ENCODE measurements around the gene KIF24. TPM values are rescaled to one million over a fixed set of nuclear protein-coding genes. Genes with fewer than 3 reads are reported as not detected.

The KIF24 gene
- total RNA-seq, 2 experiments from 2014 or later: 13.9 to 19.4 TPM

GRCh38 chr9:34349324-34349723 is 20.3 kb upstream of the KIF24 start:
- H3K4me3 ChIP-seq (ENCODE audit: low read depth, low read length, poor library complexity, severe bottlenecking): no peak overlapping the region
- no peak for DNase-seq (ENCODE audit: low spot score)
- H3K4me1 ChIP-seq (ENCODE audit: insufficient read depth, low read length, poor library complexity, severe bottlenecking): no peaks in the 10 kb centered on the region
- no peaks in the 10 kb centered on the region for H3K9me2 ChIP-seq (ENCODE audit: insufficient read depth, low read length)
- no TSS peak for BruUV-seq (replicated peaks)
- H3K36me3 ChIP-seq (ENCODE audit: insufficient read depth, low read length): no peaks in the 10 kb centered on the region
- H2AFZ ChIP-seq (ENCODE audit: low read length): no peak overlapping the region
- H3K79me2 ChIP-seq (ENCODE audit: insufficient read depth, low read depth, low read length): no peaks in the 10 kb centered on the region
- H3K9me3 ChIP-seq (ENCODE audit: low read length): no peaks in the 10 kb centered on the region
- ChIA-PET CTCF (ENCODE audit: unreplicated experiment) (no interaction called here), POLR2A (interaction anchor here (1.0 to 1.2 kb wide), 2 partner anchors 11 to 306 kb away, joined by 3 read pairs; no protein-coding TSS in a partner anchor)
- H3K4me2 ChIP-seq (ENCODE audit: low read length): no peak overlapping the region
- intact Hi-C loops (cut with micrococcal nuclease; ENCODE audit: unreplicated experiment): no loop called here
- H3K27ac ChIP-seq (ENCODE audit: low read depth, low read length, poor library complexity, severe bottlenecking): no peak overlapping the region
- no peaks in the 10 kb centered on the region for H4K20me1 ChIP-seq (ENCODE audit: insufficient read depth, low read length)
- TF ChIP-seq EZH2phosphoT487 (IDR thresholded peaks at IDR 0.05; ENCODE audit: borderline replicate concordance, low read depth, low read length): no peak
- TF ChIP-seq CTCF (conservative IDR thresholded peaks at IDR 0.05; ENCODE audit: low read length): no peak

- Histone ChIP-seq H3K36me3 (ENCODE audit: insufficient read depth, low read length) (peaks cover 12% of the 10 kb centered on the region; the same call in 1 of the 2 replicates), H3K9me3 (ENCODE audit: low read length) (no peaks in the 10 kb centered on the region), H3K4me3 (ENCODE audit: low read depth, low read length, poor library complexity, severe bottlenecking) (no peak overlapping the region), H2AFZ (ENCODE audit: low read length) (no peak overlapping the region), H3K27ac (ENCODE audit: low read depth, low read length, poor library complexity, severe bottlenecking) (no peak overlapping the region), H3K4me2 (ENCODE audit: low read length) (no peak overlapping the region), H3K4me1 (ENCODE audit: insufficient read depth, low read length, poor library complexity, severe bottlenecking) (no peaks in the 10 kb centered on the region), H4K20me1 (ENCODE audit: insufficient read depth, low read length) (no peaks in the 10 kb centered on the region), H3K9me2 (ENCODE audit: insufficient read depth, low read length) (no peaks in the 10 kb centered on the region), H3K79me2 (ENCODE audit: insufficient read depth, low read depth, low read length) (no peaks in the 10 kb centered on the region)
- intact Hi-C loops (cut with micrococcal nuclease; ENCODE audit: unreplicated experiment): no loop called here
- no peak for DNase-seq (ENCODE audit: low spot score)
- no TSS peak for BruUV-seq (replicated peaks)
- TF ChIP-seq EZH2phosphoT487 (IDR thresholded peaks at IDR 0.05; ENCODE audit: borderline replicate concordance, low read depth, low read length) (no peak), CTCF (conservative IDR thresholded peaks at IDR 0.05; ENCODE audit: low read length) (no peak)
- ChIA-PET CTCF (ENCODE audit: unreplicated experiment) (no interaction called here), POLR2A (no interaction called here)
These were observed 18.7 kb upstream of the KIF24 start for GRCh38 chr9:34347800-34348158.

GRCh38 chr9:34346873-34347799 is 18.1 kb upstream of the KIF24 start:
- peaks cover 17% of the 10 kb centered on the region; the same call in 1 of the 2 replicates for H3K36me3 ChIP-seq (ENCODE audit: insufficient read depth, low read length)
- no peaks in the 10 kb centered on the region for H3K9me3 ChIP-seq (ENCODE audit: low read length)
- no peaks in the 10 kb centered on the region for H4K20me1 ChIP-seq (ENCODE audit: insufficient read depth, low read length)
- H3K79me2 ChIP-seq (ENCODE audit: insufficient read depth, low read depth, low read length): no peaks in the 10 kb centered on the region
- no peak for DNase-seq (ENCODE audit: low spot score)
- POLR2A ChIA-PET: interaction anchor here (0.7 kb wide), 1 partner anchor 53 kb away, joined by 4 read pairs; no protein-coding TSS in a partner anchor
- H3K9me2 ChIP-seq (ENCODE audit: insufficient read depth, low read length): no peaks in the 10 kb centered on the region
- no peak overlapping the region for H3K4me3 ChIP-seq (ENCODE audit: low read depth, low read length, poor library complexity, severe bottlenecking)
- H2AFZ ChIP-seq (ENCODE audit: low read length): no peak overlapping the region
- TF ChIP-seq CTCF (conservative IDR thresholded peaks at IDR 0.05; ENCODE audit: low read length) (no peak), EZH2phosphoT487 (IDR thresholded peaks at IDR 0.05; ENCODE audit: borderline replicate concordance, low read depth, low read length) (no peak)
- H3K4me2 ChIP-seq (ENCODE audit: low read length): no peak overlapping the region
- no peak overlapping the region for H3K27ac ChIP-seq (ENCODE audit: low read depth, low read length, poor library complexity, severe bottlenecking)
- H3K4me1 ChIP-seq (ENCODE audit: insufficient read depth, low read length, poor library complexity, severe bottlenecking): no peaks in the 10 kb centered on the region
- BruUV-seq (replicated peaks): no TSS peak
- CTCF ChIA-PET (ENCODE audit: unreplicated experiment): no interaction called here
- intact Hi-C loops (cut with micrococcal nuclease; ENCODE audit: unreplicated experiment): no loop called here

All from OCI-LY7 (cell line).